H4 (cell line): Measurements from ENCODE around the gene CCDC85C. TPM values are rescaled to one million over a fixed set of nuclear protein-coding genes. Genes with fewer than 3 reads are reported as not detected.

ENCODE experiments used
- DNase-seq: peaks from one replicate; pipeline ENCODE4 v3.0.0-alpha.2; 2015; ENCODE audit warnings: low spot score
- total RNA-seq: library from RNA; depleted of rRNA; stranded (reverse); fragments of >200 nt; shearing (Covaris generic); gene quantifications from 2 replicates; pipeline ENCODE4 v1.2.3, GENCODE V29; 2014

CCDC85C gene
- total RNA-seq, 1 experiment from 2014 or later: 5.8 TPM

GRCh38 chr14:99512110-99512449 lies 91.9 kb downstream of the CCDC85C start:
- DNase-seq: no peak

- DNase-seq: no peak
Observed at GRCh38 chr14:99511421-99512109, 92.4 kb downstream of the CCDC85C start.

- no peak for DNase-seq
Observed at GRCh38 chr14:99510556-99511139, 93.4 kb downstream of the CCDC85C start.

GRCh38 chr14:99509871-99510555 lies 94.0 kb downstream of the CCDC85C start:
- no peak for DNase-seq

GRCh38 chr14:99508896-99509629 lies 94.9 kb downstream of the CCDC85C start:
- DNase-seq: no peak

- no peak for DNase-seq
Observed at GRCh38 chr14:99507860-99508640, 96.0 kb downstream of the CCDC85C start.

- no peak for DNase-seq
Observed at GRCh38 chr14:99506276-99506675, 97.7 kb downstream of the CCDC85C start.

GRCh38 chr14:99505089-99505488 lies 98.9 kb downstream of the CCDC85C start:
- no peak for DNase-seq

GRCh38 chr14:99503848-99504453 lies 100.1 kb downstream of the CCDC85C start:
- DNase-seq: no peak

GRCh38 chr14:99502989-99503421 lies 101.0 kb downstream of the CCDC85C start:
- DNase-seq: no peak

GRCh38 chr14:99497894-99498293 lies 106.1 kb downstream of the CCDC85C start:
- no peak for DNase-seq

GRCh38 chr14:99497341-99497740 lies 106.7 kb downstream of the CCDC85C start:
- DNase-seq: no peak

GRCh38 chr14:99484106-99484505 lies 119.9 kb downstream of the CCDC85C start:
- DNase-seq: no peak

GRCh38 chr14:99481745-99482099 lies 122.3 kb downstream of the CCDC85C start:
- DNase-seq: peak; percentile 11

- DNase-seq: peak; percentile 99
Observed at GRCh38 chr14:99480917-99481744, 122.9 kb downstream of the CCDC85C start, which contains the start of gene CCNK. TSS of gene CCNK (plus strand) at chr14:99481409. CDS start at chr14:99492678, 11,269 bp downstream.

- peak; percentile 16 for DNase-seq
Observed at GRCh38 chr14:99479906-99480869, 123.8 kb downstream of the CCDC85C start, which contains the start of gene SETD3. TSS of gene SETD3 (minus strand) at chr14:99480859. CDS start at chr14:99465805, 15,054 bp downstream.

- no peak for DNase-seq
Observed at GRCh38 chr14:99479160-99479905, 124.7 kb downstream of the CCDC85C start.

- no peak for DNase-seq
Observed at GRCh38 chr14:99478128-99478527, 125.9 kb downstream of the CCDC85C start.
